SU-DHL-6 (cell line): ENCODE measurements around the gene IDNK.
"Not testable (repeated sequence)": the region's sequence is repeated elsewhere in the genome, so short reads cannot be mapped to it uniquely, and the experiment has no call there.

ENCODE experiments used
- H2AFZ ChIP-seq: fragments of 200-600 bp; sonication (generic); 2 replicates; pipeline ENCODE4 v1.6.1; 2014; ENCODE audit warnings: low read depth, mild to moderate bottlenecking, moderate library complexity, mixed read lengths, antibody characterized with exemption, low read length; ENCODE audit not compliant: severe bottlenecking
- H3F3A ChIP-seq: fragments of 200-600 bp; shearing (Covaris generic); 2 replicates; pipeline ENCODE4 v1.6.0; 2016; ENCODE audit warnings: antibody characterized with exemption, mild to moderate bottlenecking; ENCODE audit not compliant: insufficient read depth
- H3K27ac ChIP-seq: fragments of 200-600 bp; sonication (generic); 2 replicates; pipeline ENCODE4 v1.5.1; 2016; ENCODE audit warnings: low read depth, mild to moderate bottlenecking, low read length, moderate library complexity, mixed read lengths
- H3K27me3 ChIP-seq: fragments of 200-600 bp; sonication (generic), shearing (Covaris generic); 2 replicates; pipeline ENCODE4 v1.6.0; 2014; ENCODE audit warnings: mild to moderate bottlenecking, low read length
- H3K36me3 ChIP-seq: fragments of 200-600 bp; sonication (generic); 2 replicates; pipeline ENCODE4 v1.6.1; 2014; ENCODE audit warnings: mild to moderate bottlenecking, low read length, mixed read lengths
- H3K4me2 ChIP-seq: fragments of 300-600, 200-600 bp; shearing (Covaris generic), sonication (generic); 2 replicates; pipeline ENCODE4 v1.6.0; 2014; ENCODE audit warnings: low read length, low read depth, mild to moderate bottlenecking; ENCODE audit not compliant: poor library complexity, severe bottlenecking
- H3K4me3 ChIP-seq: fragments of 200-600 bp; sonication (generic); 2 replicates; pipeline ENCODE4 v1.5.1; 2014; ENCODE audit warnings: antibody characterized with exemption, low read length, mild to moderate bottlenecking, mixed read lengths; ENCODE audit not compliant: insufficient read depth, poor library complexity, severe bottlenecking
- H3K79me2 ChIP-seq: fragments of 200-600 bp; sonication (generic); 2 replicates; pipeline ENCODE4 v1.6.1; 2014; ENCODE audit warnings: mild to moderate bottlenecking, low read length, moderate library complexity; ENCODE audit not compliant: insufficient read depth
- H3K9ac ChIP-seq: fragments of 200-600 bp; sonication (generic); 2 replicates; pipeline ENCODE4 v1.7.0; 2014; ENCODE audit warnings: mild to moderate bottlenecking, low read length
- H3K9me2 ChIP-seq: fragments of 200-600 bp; sonication (generic); replicated peaks from 2 replicates; pipeline ENCODE4 v1.6.1; 2014; ENCODE audit warnings: low read length; ENCODE audit not compliant: insufficient read depth
- H3K9me3 ChIP-seq: fragments of 200-600 bp; sonication (generic); 2 replicates; pipeline ENCODE4 v1.6.1; 2014; ENCODE audit warnings: low read length, mixed read lengths; ENCODE audit not compliant: insufficient read depth
- H4K20me1 ChIP-seq: fragments of 200-600 bp; sonication (generic); 2 replicates; pipeline ENCODE4 v1.6.1; 2014; ENCODE audit warnings: low read depth, mild to moderate bottlenecking, antibody characterized with exemption, low read length, moderate library complexity, mixed read lengths
- CTCF ChIP-seq: fragments of 200-600 bp; sonication (generic); IDR thresholded peaks from one replicate; pipeline ENCODE4 v1.5.1; 2017; ENCODE audit warnings: antibody characterized with exemption, mild to moderate bottlenecking, low read length, moderate library complexity; ENCODE audit not compliant: insufficient read depth, poor library complexity, severe bottlenecking
- EZH2phosphoT487 ChIP-seq: fragments of 200-600 bp; sonication (generic), shearing (Covaris generic); conservative IDR thresholded peaks from 2 replicates; pipeline ENCODE4 v1.6.1; 2018; ENCODE audit warnings: mild to moderate bottlenecking, antibody characterized with exemption, low read length, moderate library complexity, mixed read lengths

IDNK gene

GRCh38 chr9:83601463-83601862, 21.5 kb upstream of the IDNK start:
- Histone ChIP-seq H3F3A (no peaks in the 10 kb centered on the region), H3K9me2 (no peaks in the 10 kb centered on the region), H3K79me2 (no peaks in the 10 kb centered on the region), H3K9me3 (no peaks in the 10 kb centered on the region), H2AFZ (no peak overlapping the region), H3K27me3 (no peaks in the 10 kb centered on the region), H3K4me2 (no peak overlapping the region), H4K20me1 (no peaks in the 10 kb centered on the region), H3K4me3 (no peak overlapping the region), H3K9ac (no peak overlapping the region), H3K36me3 (no peaks in the 10 kb centered on the region), H3K27ac (no peak overlapping the region)
- TF ChIP-seq EZH2phosphoT487 (no peak), CTCF (no peak)

- not testable (repeated sequence) for H3K36me3 ChIP-seq, H3K9ac ChIP-seq, H3K9me3 ChIP-seq, H3K4me3 ChIP-seq, H4K20me1 ChIP-seq, H3K79me2 ChIP-seq, H2AFZ ChIP-seq, H3F3A ChIP-seq, H3K27ac ChIP-seq, H3K9me2 ChIP-seq, H3K4me2 ChIP-seq, H3K27me3 ChIP-seq
These were observed 15.3 kb upstream of the IDNK start for GRCh38 chr9:83607620-83608019.

GRCh38 chr9:83613298-83613697, 9.6 kb upstream of the IDNK start:
- H3K27me3 ChIP-seq, H3K4me2 ChIP-seq, H3K9ac ChIP-seq, H3K9me2 ChIP-seq, H3F3A ChIP-seq, H2AFZ ChIP-seq, H3K27ac ChIP-seq, H4K20me1 ChIP-seq, H3K79me2 ChIP-seq, H3K4me3 ChIP-seq, H3K9me3 ChIP-seq, H3K36me3 ChIP-seq: not testable (repeated sequence)

- Histone ChIP-seq H3K4me2 (no peak overlapping the region), H3K4me3 (no peak overlapping the region), H3K27ac (no peak overlapping the region), H3K27me3 (no peaks in the 10 kb centered on the region), H4K20me1 (no peaks in the 10 kb centered on the region), H3F3A (peaks cover 8% of the 10 kb centered on the region; the same call in 1 of the 2 replicates), H2AFZ (no peak overlapping the region), H3K9me2 (no peaks in the 10 kb centered on the region), H3K79me2 (no peaks in the 10 kb centered on the region), H3K36me3 (no peaks in the 10 kb centered on the region), H3K9ac (no peak overlapping the region), H3K9me3 (no peaks in the 10 kb centered on the region)
- TF ChIP-seq EZH2phosphoT487, result no peak
- TF ChIP-seq CTCF, result no peak
These were observed 5.6 kb upstream of the IDNK start for GRCh38 chr9:83617299-83617698.
